HG02885 (cell line): ENCODE data around the gene EQTN.

Experiments
- ATAC-seq: cut with Tn5 transposase; IDR thresholded peaks from one replicate; pipeline ENCODE4 v1.9.1; 2021; ENCODE audit warnings: mild to moderate bottlenecking; ENCODE audit not compliant: unreplicated experiment, poor library complexity

The EQTN gene

DNA sequence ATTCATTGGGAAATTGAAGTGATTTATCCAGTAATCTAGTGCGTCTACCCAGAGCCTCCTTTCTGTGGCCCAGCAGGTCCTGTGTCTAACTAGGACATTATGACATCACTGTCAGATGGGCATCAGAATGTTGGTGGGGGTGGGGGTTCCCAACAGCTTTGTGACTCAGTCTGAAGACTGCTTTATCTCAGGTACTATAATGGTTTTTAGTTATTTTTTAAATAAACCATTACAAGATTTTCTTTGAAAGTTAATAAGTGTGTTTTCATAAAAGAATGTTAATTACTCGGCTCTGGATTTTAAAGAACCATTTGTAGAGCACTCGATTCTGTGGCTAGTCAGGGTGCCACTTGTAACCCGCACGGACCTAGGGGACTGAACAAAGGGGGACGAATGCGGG, at the start of gene EQTN:
TSS of gene EQTN (minus strand) at position 101 of the 400 bp plus-strand sequence. CDS start at position 6, 95 bp downstream.
- ATAC-seq = no peak

GRCh38 chr9:27344776-27345175, 47.8 kb upstream of the EQTN start:
- ATAC-seq = no peak

DNA sequence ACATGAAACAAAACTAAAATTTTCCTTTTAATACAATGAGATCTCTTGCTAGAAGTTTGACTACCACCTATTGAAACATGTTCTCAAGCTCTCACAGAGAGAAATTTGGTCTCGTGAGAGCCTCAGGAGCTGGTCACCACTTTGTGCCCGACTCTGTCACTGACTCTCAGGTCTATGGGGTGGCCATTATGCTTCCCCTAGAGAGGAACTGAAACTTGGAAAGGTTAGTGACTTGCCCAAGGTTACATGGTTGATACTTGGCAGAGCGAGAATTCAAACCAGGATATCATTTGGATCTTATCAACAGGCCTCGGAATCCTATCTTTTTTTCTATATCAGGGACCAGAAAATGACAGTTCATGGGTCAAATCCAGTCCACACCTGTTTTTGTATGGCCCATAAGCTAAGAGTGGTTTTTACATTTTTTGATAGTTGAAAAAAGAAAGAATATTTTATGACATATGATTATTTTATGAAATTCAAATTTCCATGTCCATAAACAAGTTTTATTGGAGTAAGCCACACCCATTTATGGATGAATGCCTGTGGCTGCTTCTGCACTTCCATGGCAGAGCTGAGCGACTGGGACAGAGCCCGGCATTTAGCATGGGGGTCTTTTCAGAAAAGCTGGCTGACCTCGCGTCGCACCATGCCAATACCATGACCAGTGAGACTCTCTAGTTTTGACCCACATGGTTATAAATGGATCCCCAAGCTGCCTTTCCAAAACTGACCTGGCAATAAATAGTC, 44.8 kb upstream of the EQTN start:
- peak; percentile 65 for ATAC-seq

GRCh38 chr9:27340961-27341511, 44.1 kb upstream of the EQTN start:
- peak; percentile 3 for ATAC-seq

DNA sequence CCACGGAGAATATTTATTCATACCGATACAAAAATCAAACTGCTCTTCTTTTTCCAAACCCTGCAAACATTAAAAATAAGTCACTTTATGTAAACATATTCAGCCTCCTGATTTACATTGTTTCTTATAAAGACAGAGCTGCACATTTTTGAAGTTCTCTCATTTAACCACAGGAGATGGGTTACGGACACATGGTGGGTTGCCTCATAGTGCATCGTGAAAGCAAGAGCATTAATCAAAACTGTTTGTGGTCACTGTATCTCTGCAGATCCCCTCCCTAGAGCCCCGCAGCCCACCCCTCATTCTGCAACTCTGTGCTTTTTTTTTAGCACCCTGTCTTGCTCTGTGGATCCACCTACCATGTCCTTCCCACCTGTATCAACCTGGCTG, 43.3 kb upstream of the EQTN start:
- ATAC-seq = no peak

DNA sequence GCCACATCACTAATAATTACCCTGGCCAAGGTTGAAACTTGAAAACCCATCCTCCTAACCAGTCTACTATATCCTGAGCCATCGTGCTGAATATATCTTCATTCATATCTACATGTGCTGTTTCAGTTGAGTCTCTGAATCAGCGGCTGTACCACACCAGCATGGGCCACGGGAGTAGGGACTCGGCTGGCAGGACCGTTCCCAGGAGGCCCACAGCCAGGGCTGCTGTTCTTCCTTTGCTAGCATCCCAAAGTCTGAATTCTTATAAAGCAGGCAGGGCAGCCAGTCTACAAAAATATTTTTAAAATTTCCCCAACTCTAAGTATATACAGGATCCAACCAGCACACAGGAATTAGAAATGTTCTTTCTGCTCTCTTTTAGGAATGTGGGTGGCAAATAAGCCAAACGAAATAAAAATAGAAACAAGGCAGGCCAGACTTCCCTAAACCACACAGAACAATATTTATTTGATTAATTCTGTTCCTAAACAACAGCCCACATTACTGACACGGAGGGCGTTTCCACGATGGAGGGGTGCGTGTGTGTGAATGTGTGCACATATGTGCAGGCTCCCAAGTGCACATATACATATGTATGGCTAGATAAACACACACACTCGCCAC, 42.8 kb upstream of the EQTN start:
- no peak for ATAC-seq

DNA sequence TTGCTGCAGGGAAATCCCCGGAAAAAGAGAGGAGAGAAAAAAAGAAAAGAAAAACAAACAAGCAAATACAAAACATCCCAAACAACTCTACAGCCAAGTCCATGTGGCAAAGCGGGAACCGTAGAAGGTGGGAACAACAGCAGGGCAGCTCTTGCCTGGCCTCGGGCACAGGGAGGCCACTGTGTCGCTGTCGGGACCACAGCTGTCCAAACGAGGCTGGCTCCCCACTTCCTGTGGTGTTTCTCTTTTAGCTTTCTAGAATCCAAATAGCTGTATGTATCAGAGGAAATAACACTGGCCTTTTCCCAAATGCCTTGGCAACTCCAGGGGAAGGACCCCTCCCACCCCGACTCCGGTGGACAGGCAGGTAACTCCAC, 41.6 kb upstream of the EQTN start:
- no peak for ATAC-seq

- ATAC-seq = no peak
Measured at GRCh38 chr9:27337833-27338526, 41.0 kb upstream of the EQTN start.

GRCh38 chr9:27337236-27337635, 40.3 kb upstream of the EQTN start:
- ATAC-seq = no peak

DNA sequence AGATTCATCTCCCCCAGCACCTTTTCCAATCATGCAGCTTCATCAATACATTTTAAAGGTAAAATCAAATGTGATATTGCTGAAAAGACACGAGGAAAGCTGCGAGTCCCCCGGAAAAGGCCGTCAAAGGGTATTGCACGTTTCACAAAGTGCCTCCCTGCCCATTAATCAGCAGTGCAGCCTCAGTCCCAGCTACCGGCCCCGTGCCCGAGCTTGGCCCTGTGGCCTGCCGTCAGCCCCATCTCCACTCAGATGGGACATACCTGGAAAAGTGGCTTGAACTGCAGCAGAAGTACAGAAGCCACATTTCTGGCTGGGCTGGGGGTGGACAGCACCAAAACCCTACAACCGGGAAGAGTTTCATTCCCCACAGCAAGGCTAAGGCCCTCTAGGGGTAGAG, 39.9 kb upstream of the EQTN start:
- no peak for ATAC-seq

DNA sequence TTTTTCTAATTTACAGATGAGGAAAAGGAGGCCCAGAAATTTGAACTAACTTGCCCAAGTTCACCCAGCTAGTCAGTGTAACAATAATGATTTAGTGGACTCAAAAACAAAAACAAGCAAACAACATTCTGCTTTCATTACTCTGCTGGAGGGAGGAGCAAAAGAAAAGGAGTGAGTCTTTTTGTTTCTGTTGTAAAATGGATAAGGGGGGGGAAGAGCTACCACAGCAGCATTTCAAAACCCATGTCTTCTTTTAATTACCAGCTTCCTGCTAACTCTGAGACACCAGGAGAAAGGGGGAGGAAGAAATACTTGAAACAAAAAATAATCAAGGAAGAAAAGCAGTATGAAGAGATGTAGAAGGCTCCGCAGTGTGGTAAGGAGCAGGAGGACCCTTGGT, 39.2 kb upstream of the EQTN start:
- no peak for ATAC-seq

GRCh38 chr9:27335075-27335474, 38.1 kb upstream of the EQTN start:
- ATAC-seq = no peak

- peak; percentile 87 for ATAC-seq
Measured at GRCh38 chr9:27333241-27334052, 36.5 kb upstream of the EQTN start.

DNA sequence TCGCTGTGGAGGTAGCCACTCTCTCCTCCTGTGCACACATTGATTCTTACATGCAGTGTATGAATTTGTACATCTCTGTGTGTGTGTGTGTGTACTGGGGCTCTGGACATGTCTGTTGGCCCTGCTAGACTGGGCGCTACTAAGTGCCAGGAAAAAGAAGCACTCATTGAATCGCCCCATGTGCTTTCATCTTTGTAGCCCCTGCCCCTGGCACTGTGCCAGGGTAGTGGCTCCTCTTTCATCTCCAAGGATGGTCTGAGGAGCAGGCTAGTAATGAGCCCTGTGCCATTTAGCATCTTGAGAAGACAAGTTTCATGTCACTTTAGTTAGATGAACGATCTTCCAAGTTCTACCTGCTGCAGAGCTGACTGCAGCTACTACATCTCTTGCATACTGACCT, 34.4 kb upstream of the EQTN start:
- ATAC-seq = no peak

- ATAC-seq = no peak
Measured at GRCh38 chr9:27329291-27329690, 32.3 kb upstream of the EQTN start.

DNA sequence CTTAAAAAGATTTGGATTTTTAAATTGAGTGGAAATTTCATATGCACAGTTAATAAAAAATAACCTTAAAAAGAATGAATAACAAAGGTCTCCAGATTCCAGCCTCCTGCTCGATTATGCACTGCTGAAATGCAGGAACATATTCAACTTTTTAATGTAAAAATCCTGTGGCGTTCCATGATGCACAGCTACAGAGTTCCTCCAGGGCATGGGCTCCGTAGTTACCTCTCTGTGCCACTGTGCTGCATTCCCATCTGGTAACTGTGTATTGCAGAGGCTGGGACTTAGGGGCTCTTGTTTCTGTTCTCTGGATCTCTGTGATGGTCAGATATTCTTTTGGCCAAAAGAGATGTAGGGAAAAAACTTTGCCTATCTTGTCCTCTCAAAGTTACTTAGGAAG, 31.5 kb upstream of the EQTN start:
- no peak for ATAC-seq

DNA sequence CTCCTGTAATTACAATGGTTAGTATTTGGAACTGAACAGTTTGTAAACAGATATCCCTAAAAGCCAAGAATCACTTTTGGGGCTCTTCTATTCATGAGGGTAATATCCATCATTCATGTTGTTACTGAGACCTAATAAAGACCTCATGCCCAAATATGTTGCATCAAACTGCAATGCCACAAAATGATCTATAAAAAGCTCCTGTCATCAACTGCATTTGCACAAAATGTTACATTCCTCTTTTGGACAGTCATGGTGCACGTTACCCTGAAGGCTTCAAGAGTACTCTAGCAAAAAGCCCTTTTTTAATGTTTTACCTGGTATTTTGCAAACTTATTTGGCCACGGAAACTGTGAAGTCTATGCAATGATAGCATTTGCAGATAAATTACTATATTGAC, 14.2 kb upstream of the EQTN start:
- no peak for ATAC-seq

- no peak for ATAC-seq
Measured at GRCh38 chr9:27310582-27310981, 13.6 kb upstream of the EQTN start.

- ATAC-seq = no peak
Measured at GRCh38 chr9:27308691-27309390, 11.9 kb upstream of the EQTN start.

DNA sequence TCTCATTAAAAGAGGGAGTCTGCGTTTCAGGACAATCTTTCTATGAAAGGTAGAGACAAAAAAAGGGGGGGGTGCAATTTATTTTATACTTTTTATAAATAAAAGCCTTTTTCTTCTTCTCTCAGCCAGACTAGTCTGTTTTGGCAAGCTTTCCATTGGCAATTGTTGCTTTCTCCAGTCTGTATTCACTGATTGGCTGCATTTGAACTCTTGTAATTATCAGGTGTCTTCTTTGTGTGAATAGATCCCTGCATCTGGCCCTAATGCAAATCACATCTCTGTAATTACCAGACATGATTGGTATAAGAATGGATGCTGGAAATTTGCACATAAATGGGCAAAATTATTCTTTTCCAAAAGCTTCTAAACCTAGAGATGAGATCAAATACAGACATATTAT, 7.6 kb upstream of the EQTN start:
- ATAC-seq = no peak
